ENCODE data around the gene ERVFRD-1.

ERVFRD-1 gene

GRCh38 chr6:11140056-11140455, 28.5 kb upstream of the ERVFRD-1 start:
- no peak overlapping the region for H3K4me3 ChIP-seq (ENCODE audit: control insufficient read depth, low read depth, low read length)
- no peak for DNase-seq (ENCODE audit: low read depth)
- TF ChIP-seq, protein P1, sequence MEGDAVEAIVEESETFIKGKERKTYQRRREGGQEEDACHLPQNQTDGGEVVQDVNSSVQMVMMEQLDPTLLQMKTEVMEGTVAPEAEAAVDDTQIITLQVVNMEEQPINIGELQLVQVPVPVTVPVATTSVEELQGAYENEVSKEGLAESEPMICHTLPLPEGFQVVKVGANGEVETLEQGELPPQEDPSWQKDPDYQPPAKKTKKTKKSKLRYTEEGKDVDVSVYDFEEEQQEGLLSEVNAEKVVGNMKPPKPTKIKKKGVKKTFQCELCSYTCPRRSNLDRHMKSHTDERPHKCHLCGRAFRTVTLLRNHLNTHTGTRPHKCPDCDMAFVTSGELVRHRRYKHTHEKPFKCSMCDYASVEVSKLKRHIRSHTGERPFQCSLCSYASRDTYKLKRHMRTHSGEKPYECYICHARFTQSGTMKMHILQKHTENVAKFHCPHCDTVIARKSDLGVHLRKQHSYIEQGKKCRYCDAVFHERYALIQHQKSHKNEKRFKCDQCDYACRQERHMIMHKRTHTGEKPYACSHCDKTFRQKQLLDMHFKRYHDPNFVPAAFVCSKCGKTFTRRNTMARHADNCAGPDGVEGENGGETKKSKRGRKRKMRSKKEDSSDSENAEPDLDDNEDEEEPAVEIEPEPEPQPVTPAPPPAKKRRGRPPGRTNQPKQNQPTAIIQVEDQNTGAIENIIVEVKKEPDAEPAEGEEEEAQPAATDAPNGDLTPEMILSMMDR (IDR thresholded peaks at IDR 0.05; ENCODE audit: control insufficient read depth, insufficient read depth, low read depth, low read length, missing control alignments) = no peak

GRCh38 chr6:11139051-11139960, 27.8 kb upstream of the ERVFRD-1 start:
- no peak overlapping the region for H3K4me3 ChIP-seq (ENCODE audit: control insufficient read depth, low read depth, low read length)
- no peak for DNase-seq (ENCODE audit: low read depth)
- TF ChIP-seq, protein P1 (IDR thresholded peaks at IDR 0.05; ENCODE audit: control insufficient read depth, insufficient read depth, low read depth, low read length, missing control alignments) = no peak

DNA sequence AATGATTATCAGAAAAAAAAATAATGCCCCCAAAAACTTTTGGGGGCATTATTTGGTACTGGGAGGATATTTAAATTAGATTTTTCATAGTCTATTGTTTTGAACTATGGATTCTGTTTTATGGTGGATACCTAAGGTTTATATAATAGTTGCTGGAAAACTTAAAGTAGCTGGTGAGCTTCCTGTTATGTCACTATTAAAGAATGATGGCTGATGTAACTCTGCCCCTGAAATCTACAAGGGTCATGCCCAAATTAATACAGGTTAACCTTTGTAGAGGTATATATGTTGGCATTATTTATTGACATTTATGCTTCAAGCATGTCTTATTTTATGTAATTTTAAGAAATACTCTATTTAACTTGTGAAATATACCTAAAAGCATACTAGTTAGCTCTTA, 25.3 kb upstream of the ERVFRD-1 start:
- DNase-seq (ENCODE audit: low read depth) = no peak
- TF ChIP-seq, protein P1 (IDR thresholded peaks at IDR 0.05; ENCODE audit: control insufficient read depth, insufficient read depth, low read depth, low read length, missing control alignments) = no peak
- no peak overlapping the region for H3K4me3 ChIP-seq (ENCODE audit: control insufficient read depth, low read depth, low read length)

DNA sequence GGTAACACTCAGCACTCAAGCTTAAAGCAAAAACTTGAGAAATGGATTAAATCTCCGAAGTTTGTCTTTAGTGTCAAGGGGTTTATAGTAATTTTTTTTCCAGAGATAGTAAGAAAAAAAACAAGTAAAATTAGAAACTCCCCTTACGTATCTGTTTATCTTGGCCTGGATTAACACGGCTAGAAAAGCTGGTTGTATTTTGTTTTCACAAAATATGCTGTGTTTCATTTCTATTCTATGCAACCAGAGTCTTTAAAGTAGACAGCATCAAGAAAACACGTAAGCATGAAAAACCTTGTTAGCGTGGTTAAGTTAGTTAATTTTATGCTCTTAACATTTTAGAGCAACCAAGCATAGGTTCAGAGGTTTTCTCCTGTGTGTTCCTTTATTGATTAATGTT, 21.8 kb upstream of the ERVFRD-1 start:
- H3K4me3 ChIP-seq (ENCODE audit: control insufficient read depth, low read depth, low read length) = no peak overlapping the region
- DNase-seq (ENCODE audit: low read depth) = no peak
- TF ChIP-seq, protein P1 (IDR thresholded peaks at IDR 0.05; ENCODE audit: control insufficient read depth, insufficient read depth, low read depth, low read length, missing control alignments) = no peak

- TF ChIP-seq, protein P1 (IDR thresholded peaks at IDR 0.05; ENCODE audit: control insufficient read depth, insufficient read depth, low read depth, low read length, missing control alignments) = no peak
- no peak for DNase-seq (ENCODE audit: low read depth)
- no peak overlapping the region for H3K4me3 ChIP-seq (ENCODE audit: control insufficient read depth, low read depth, low read length)
These were observed 20.8 kb upstream of the ERVFRD-1 start for GRCh38 chr6:11132194-11132888.

DNA sequence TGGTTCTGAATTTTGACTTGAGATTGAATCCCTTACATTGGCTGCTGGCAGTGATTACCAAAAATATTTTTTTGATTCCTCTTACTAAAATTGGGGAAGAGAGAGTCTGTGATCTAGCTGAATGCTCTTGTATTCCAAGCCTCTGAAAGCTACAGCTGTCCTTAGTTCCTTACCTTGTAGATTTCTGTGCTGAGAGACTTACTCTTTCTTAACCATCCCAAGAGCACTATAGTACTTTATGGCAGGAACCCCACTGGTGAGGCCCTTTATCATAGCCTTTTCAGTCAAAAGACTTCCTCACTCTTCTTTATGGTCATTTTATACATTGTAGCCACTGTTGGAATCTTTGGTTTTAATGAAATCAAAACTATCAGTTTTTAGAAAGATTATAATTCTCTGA, 19.1 kb upstream of the ERVFRD-1 start:
- H3K4me3 ChIP-seq (ENCODE audit: control insufficient read depth, low read depth, low read length) = no peak overlapping the region
- no peak for DNase-seq (ENCODE audit: low read depth)
- TF ChIP-seq, protein P1 (IDR thresholded peaks at IDR 0.05; ENCODE audit: control insufficient read depth, insufficient read depth, low read depth, low read length, missing control alignments) = no peak

Measured in AG09309 (cell line).